GM06990 (cell line): ENCODE results near the gene STARD13.
A peak's percentile ranks its signal among the peaks of the same experiment; 100 is the strongest.

Experiments
- DNase-seq: peaks from one replicate; pipeline ENCODE4 v3.0.0-alpha.2; 2011; ENCODE audit not compliant: insufficient read length; ENCODE audit errors: extremely low read depth
- H3K27me3 ChIP-seq: replicated peaks from 2 replicates; pipeline ENCODE4 v1.6.0; 2011; ENCODE audit warnings: low read length; ENCODE audit not compliant: control insufficient read depth, insufficient read depth
- H3K36me3 ChIP-seq: 2 replicates; pipeline ENCODE4 v1.5.1; 2011; ENCODE audit warnings: low read length; ENCODE audit not compliant: control insufficient read depth, insufficient read depth
- H3K4me3 ChIP-seq: replicated peaks from 2 replicates; pipeline ENCODE4 v1.5.1; 2011; ENCODE audit warnings: low read depth, mild to moderate bottlenecking, control low read depth, low read length
- CTCF ChIP-seq: IDR thresholded peaks from 2 replicates; pipeline ENCODE4 v1.5.1; 2011; ENCODE audit warnings: low read length, control low read depth, mild to moderate bottlenecking, inconsistent platforms; ENCODE audit not compliant: insufficient read depth, poor library complexity, severe bottlenecking

The STARD13 gene

GRCh38 chr13:33256148-33256840 is 29.3 kb downstream of the STARD13 start:
- DNase-seq = no peak
- H3K27me3 ChIP-seq = no peaks in the 10 kb centered on the region
- no peak overlapping the region for H3K4me3 ChIP-seq
- no peaks in the 10 kb centered on the region for H3K36me3 ChIP-seq
- TF ChIP-seq CTCF = no peak

- DNase-seq = no peak
- Histone ChIP-seq H3K27me3 (no peaks in the 10 kb centered on the region), H3K4me3 (no peak overlapping the region), H3K36me3 (no peaks in the 10 kb centered on the region)
- no peak for TF ChIP-seq CTCF
These were observed 33.4 kb downstream of the STARD13 start for GRCh38 chr13:33252135-33252534.

GRCh38 chr13:33251131-33251661 is 34.4 kb downstream of the STARD13 start:
- DNase-seq = peak; percentile 50
- H3K4me3 ChIP-seq = no peak overlapping the region
- TF ChIP-seq CTCF = no peak

DNA sequence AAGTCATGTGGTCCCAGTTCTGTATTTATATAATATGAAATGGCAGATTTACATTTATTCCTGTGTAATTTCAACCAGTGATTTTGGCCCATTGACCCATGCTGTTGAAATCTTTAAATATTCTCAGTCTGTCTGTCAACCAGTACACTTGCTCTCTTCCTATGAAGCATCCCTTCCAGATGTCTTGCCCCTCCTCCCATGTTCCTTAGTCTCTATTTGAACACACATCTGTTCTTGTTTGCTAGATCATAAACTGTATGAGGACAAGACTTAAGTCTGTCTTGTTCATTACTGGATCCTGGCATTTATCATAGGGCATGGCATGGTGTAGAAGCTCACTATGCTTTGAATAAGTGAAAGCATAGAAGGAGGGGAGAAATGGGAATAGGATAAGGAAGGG is 34.9 kb downstream of the STARD13 start:
- Histone ChIP-seq H3K4me3 (no peak overlapping the region), H3K36me3 (no peaks in the 10 kb centered on the region), H3K27me3 (no peaks in the 10 kb centered on the region)
- no peak for TF ChIP-seq CTCF
- no peak for DNase-seq

More at GRCh38 chr13:33251131-33251661, 34.4 kb downstream of the STARD13 start:
- no peaks in the 10 kb centered on the region for H3K36me3 ChIP-seq
- no peaks in the 10 kb centered on the region for H3K27me3 ChIP-seq

DNA sequence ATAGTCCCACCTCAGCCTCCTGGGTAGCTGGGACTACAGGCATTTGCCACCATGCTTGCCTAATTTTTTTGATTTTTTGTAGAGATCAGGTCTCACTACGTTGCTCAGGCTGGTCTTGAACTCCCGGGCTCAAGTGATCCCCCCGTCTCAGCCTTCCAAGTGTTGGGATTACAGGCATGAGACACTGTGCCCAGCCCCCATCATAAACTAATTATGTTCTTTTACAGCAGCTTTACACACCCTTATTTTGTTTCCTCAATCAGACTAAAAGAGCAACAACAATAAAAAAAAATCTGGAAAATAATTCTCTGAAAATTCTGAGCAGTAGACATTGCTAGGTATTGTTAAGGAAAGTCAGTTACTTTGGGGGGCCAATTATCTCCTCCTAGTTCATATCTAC is 35.7 kb downstream of the STARD13 start:
- no peak for TF ChIP-seq CTCF

DNA sequence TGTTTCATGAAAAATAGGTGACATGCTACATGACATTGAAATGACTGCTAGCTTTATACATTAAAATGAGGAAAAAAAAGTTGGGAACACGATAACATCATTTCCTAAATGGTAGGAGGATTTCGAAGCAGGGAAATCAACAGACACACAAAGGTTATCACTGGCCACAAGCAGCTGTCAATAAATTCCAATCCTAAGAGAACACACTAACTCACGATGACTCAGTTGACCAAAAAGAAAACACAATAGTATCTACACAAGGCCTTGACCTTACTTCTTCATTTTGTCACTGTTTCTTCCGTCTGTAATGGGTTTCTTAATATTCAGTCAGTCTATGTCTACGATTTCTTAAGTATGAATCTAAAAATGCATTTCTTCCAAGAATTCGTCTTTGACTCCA is 36.5 kb downstream of the STARD13 start:
- TF ChIP-seq CTCF = no peak
- DNase-seq = no peak
- Histone ChIP-seq H3K36me3 (no peaks in the 10 kb centered on the region), H3K27me3 (no peaks in the 10 kb centered on the region), H3K4me3 (no peak overlapping the region)

More for the DNA sequence above, 35.7 kb downstream of the STARD13 start:
- Histone ChIP-seq H3K36me3 (no peaks in the 10 kb centered on the region), H3K4me3 (no peak overlapping the region), H3K27me3 (no peaks in the 10 kb centered on the region)
- DNase-seq = no peak
